ENCODE data around the gene ZIC5. TPM values are rescaled to one million over a fixed set of nuclear protein-coding genes. Genes with fewer than 3 reads are reported as not detected.

The ZIC5 gene
- total and polyA plus RNA-seq, 12 donors = not detected

- H3K27me3 ChIP-seq = peaks cover 32 to 100% (median 100%) of the 10 kb centered on the region in 7 donors
- intact Hi-C loops (cut with DNase I) = no loop called here
- H3K4me1 ChIP-seq = peaks cover 6 to 28% (median 24%) of the 10 kb centered on the region in 9 donors
- H3K4me3 ChIP-seq = no peak overlapping the region
- H3K9me3 ChIP-seq = no peaks in the 10 kb centered on the region
- no peak for TF ChIP-seq CTCF (IDR thresholded peaks at IDR 0.05)
- ATAC-seq (no peak), DNase-seq (no peak)
- no peaks in the 10 kb centered on the region for H3K36me3 ChIP-seq
- no peak overlapping the region for H3K27ac ChIP-seq
- WGBS, 2 donors = 54 to 58% methylated on average over 8 of the region's 8 CpGs
Measured at GRCh38 chr13:99961636-99962035, 9.9 kb downstream of the ZIC5 start.

- intact Hi-C loops (cut with DNase I) = no loop called here
Measured at GRCh38 chr13:99960663-99961311, 10.8 kb downstream of the ZIC5 start.

GRCh38 chr13:99959540-99960230 lies 11.9 kb downstream of the ZIC5 start:
- intact Hi-C loops (cut with DNase I) = no loop called here
- TF ChIP-seq CTCF (IDR thresholded peaks at IDR 0.05) = no peak
- no peak for DNase-seq

More at GRCh38 chr13:99960663-99961311, 10.8 kb downstream of the ZIC5 start:
- H3K27ac ChIP-seq = no peak overlapping the region
- no peak for TF ChIP-seq CTCF (IDR thresholded peaks at IDR 0.05)
- no peak for DNase-seq
- H3K9me3 ChIP-seq = no peaks in the 10 kb centered on the region
- H3K27me3 ChIP-seq = peaks cover 41 to 100% (median 100%) of the 10 kb centered on the region in 7 donors
- ATAC-seq = no peak
- peaks cover 14 to 36% (median 33%) of the 10 kb centered on the region in 9 donors for H3K4me1 ChIP-seq
- H3K36me3 ChIP-seq = no peaks in the 10 kb centered on the region
- H3K4me3 ChIP-seq = no peak overlapping the region
- WGBS, 2 donors = 10% methylated on average over 13 of the region's 13 CpGs

GRCh38 chr13:99959127-99959539 lies 12.4 kb downstream of the ZIC5 start:
- peaks cover 15 to 40% (median 37%) of the 10 kb centered on the region in 9 donors for H3K4me1 ChIP-seq
- peaks cover 48 to 100% (median 99%) of the 10 kb centered on the region in 7 donors for H3K27me3 ChIP-seq
- 12 to 18% methylated on average over 10 of the region's 10 CpGs for WGBS, 2 donors
- DNase-seq = no peak
- H3K9me3 ChIP-seq = no peaks in the 10 kb centered on the region
- intact Hi-C loops (cut with DNase I) = no loop called here
- ATAC-seq = no peak
- no peaks in the 10 kb centered on the region for H3K36me3 ChIP-seq
- H3K4me3 ChIP-seq = peak overlapping the region in 1 of 10 donors; percentile 14
- H3K27ac ChIP-seq = no peak overlapping the region
- no peak for TF ChIP-seq CTCF (IDR thresholded peaks at IDR 0.05)

More at GRCh38 chr13:99959540-99960230, 11.9 kb downstream of the ZIC5 start:
- H3K9me3 ChIP-seq = no peaks in the 10 kb centered on the region
- no peak overlapping the region for H3K27ac ChIP-seq
- peaks cover 47 to 100% (median 100%) of the 10 kb centered on the region in 7 donors for H3K27me3 ChIP-seq
- H3K4me3 ChIP-seq = peak overlapping the region in 3 of 10 donors; percentile 6 to 26 (median 13)
- H3K36me3 ChIP-seq = no peaks in the 10 kb centered on the region
- peaks cover 15 to 40% (median 37%) of the 10 kb centered on the region in 9 donors for H3K4me1 ChIP-seq
- 2 to 4% methylated on average over 47 to 49 of the region's 49 CpGs for WGBS, 2 donors
- ATAC-seq = no peak
